ENCODE results near the gene TRAM2. TPM values are rescaled to one million over a fixed set of nuclear protein-coding genes. Genes with fewer than 3 reads are reported as not detected.

Gene TRAM2
- total and polyA plus RNA-seq, 4 donors: 7.3 to 20.3 (median 13.0) TPM

- no peak for DNase-seq (ENCODE audit: low spot score)
- peak; percentile 63 for TF ChIP-seq SP1 (IDR thresholded peaks at IDR 0.05)
- no peak for TF ChIP-seq ATF3 (IDR thresholded peaks at IDR 0.05)
- TF ChIP-seq MAX (IDR thresholded peaks at IDR 0.05): peak; percentile 52
- TF ChIP-seq FOXA2 (IDR thresholded peaks at IDR 0.05): peak; percentile 53
- peak in 1 of 2 donors; percentile 82 for TF ChIP-seq JUND (IDR thresholded peaks at IDR 0.05)
- TF ChIP-seq REST (IDR thresholded peaks at IDR 0.05): no peak
- TF ChIP-seq CTCF (IDR thresholded peaks at IDR 0.05; ENCODE audit: low read depth, low read length, missing input control): no peak
- TF ChIP-seq NR2F2 (IDR thresholded peaks at IDR 0.05): peak; percentile 91
- TF ChIP-seq ZBTB33 (IDR thresholded peaks at IDR 0.05): no peak
- TF ChIP-seq GABPA (IDR thresholded peaks at IDR 0.05 in 1 of 2, conservative IDR thresholded peaks at IDR 0.05 in 1 of 2): no peak
- no peak for TF ChIP-seq FOXA1 (IDR thresholded peaks at IDR 0.05)
- TF ChIP-seq RAD21 (IDR thresholded peaks at IDR 0.05): peak; percentile 39 to 53
- TF ChIP-seq YY1 (IDR thresholded peaks at IDR 0.05): peak; percentile 52
- peak; percentile 78 to 91 for TF ChIP-seq RXRA (IDR thresholded peaks at IDR 0.05)
- peak; percentile 84 to 91 for TF ChIP-seq HNF4A (conservative IDR thresholded peaks at IDR 0.05)
- TF ChIP-seq EGR1 (IDR thresholded peaks at IDR 0.05; ENCODE audit: low read depth in 2 of 2): no peak
- TF ChIP-seq HNF4G (IDR thresholded peaks at IDR 0.05): peak; percentile 32
- no peak for TF ChIP-seq TAF1 (conservative IDR thresholded peaks at IDR 0.05)
- H3K4me1 ChIP-seq (ENCODE audit: control insufficient read depth in 4 of 4, insufficient read depth in 4 of 4, low read length in 3 of 4): peaks cover 7 to 31% (median 19%) of the 10 kb centered on the region in 4 donors
- no peak overlapping the region for H3K4me3 ChIP-seq (ENCODE audit: low read depth in 1 of 3, low read length in 3 of 3)
- no peaks in the 10 kb centered on the region for H3K27me3 ChIP-seq (ENCODE audit: control insufficient read depth in 4 of 4, insufficient read depth in 4 of 4, low read length in 3 of 4)
- H3K9me3 ChIP-seq (ENCODE audit: control insufficient read depth in 4 of 4, low read length in 3 of 4): no peaks in the 10 kb centered on the region
- WGBS: 61% methylated on average over 3 of the region's 3 CpGs
- H3K36me3 ChIP-seq (ENCODE audit: control insufficient read depth in 4 of 4, insufficient read depth in 3 of 4, low read depth in 1 of 4, low read length in 3 of 4): no peaks in the 10 kb centered on the region
- H3K9ac ChIP-seq (ENCODE audit: low read depth in 1 of 2, low read length in 2 of 2): no peak overlapping the region
- H3K27ac ChIP-seq (ENCODE audit: low read depth in 1 of 2, low read length in 2 of 2): peak overlapping the region; percentile 4 to 39
These were observed 10.0 kb downstream of the TRAM2 start for GRCh38 chr6:52566853-52567279.

Data from liver (tissue), 9 donors.